ENCODE results near the gene MAMDC2. TPM values are rescaled to one million over a fixed set of nuclear protein-coding genes. Genes with fewer than 3 reads are reported as not detected.

MAMDC2 gene
- total RNA-seq, 1 experiment from 2014 or later: 1.2 TPM

- TF ChIP-seq CTCF (IDR thresholded peaks at IDR 0.05 in 2 of 3, conservative IDR thresholded peaks at IDR 0.05 in 1 of 3; ENCODE audit: borderline replicate concordance in 1 of 3, insufficient read depth in 1 of 3, low read depth in 2 of 3, low read length in 2 of 3): no peak
- TF ChIP-seq, protein P1, sequence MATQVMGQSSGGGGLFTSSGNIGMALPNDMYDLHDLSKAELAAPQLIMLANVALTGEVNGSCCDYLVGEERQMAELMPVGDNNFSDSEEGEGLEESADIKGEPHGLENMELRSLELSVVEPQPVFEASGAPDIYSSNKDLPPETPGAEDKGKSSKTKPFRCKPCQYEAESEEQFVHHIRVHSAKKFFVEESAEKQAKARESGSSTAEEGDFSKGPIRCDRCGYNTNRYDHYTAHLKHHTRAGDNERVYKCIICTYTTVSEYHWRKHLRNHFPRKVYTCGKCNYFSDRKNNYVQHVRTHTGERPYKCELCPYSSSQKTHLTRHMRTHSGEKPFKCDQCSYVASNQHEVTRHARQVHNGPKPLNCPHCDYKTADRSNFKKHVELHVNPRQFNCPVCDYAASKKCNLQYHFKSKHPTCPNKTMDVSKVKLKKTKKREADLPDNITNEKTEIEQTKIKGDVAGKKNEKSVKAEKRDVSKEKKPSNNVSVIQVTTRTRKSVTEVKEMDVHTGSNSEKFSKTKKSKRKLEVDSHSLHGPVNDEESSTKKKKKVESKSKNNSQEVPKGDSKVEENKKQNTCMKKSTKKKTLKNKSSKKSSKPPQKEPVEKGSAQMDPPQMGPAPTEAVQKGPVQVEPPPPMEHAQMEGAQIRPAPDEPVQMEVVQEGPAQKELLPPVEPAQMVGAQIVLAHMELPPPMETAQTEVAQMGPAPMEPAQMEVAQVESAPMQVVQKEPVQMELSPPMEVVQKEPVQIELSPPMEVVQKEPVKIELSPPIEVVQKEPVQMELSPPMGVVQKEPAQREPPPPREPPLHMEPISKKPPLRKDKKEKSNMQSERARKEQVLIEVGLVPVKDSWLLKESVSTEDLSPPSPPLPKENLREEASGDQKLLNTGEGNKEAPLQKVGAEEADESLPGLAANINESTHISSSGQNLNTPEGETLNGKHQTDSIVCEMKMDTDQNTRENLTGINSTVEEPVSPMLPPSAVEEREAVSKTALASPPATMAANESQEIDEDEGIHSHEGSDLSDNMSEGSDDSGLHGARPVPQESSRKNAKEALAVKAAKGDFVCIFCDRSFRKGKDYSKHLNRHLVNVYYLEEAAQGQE (IDR thresholded peaks at IDR 0.05; ENCODE audit: low read depth): no peak
- TF ChIP-seq EZH2phosphoT487 (IDR thresholded peaks at IDR 0.05; ENCODE audit: borderline replicate concordance): no peak
- no peak for TF ChIP-seq MAX (IDR thresholded peaks at IDR 0.05)
- TF ChIP-seq JUND (IDR thresholded peaks at IDR 0.05): no peak
- no peak for TF ChIP-seq YY1 (IDR thresholded peaks at IDR 0.05; ENCODE audit: extremely low read depth, insufficient replicate concordance, low read depth, low read length)
- TF ChIP-seq CBX3 (IDR thresholded peaks at IDR 0.05; ENCODE audit: low read depth): no peak
- no peak for TF ChIP-seq ZNF274 (IDR thresholded peaks at IDR 0.05; ENCODE audit: low read depth, low read length)
- no peak for TF ChIP-seq SRF (IDR thresholded peaks at IDR 0.05; ENCODE audit: low read depth)
Observed at GRCh38 chr9:70011366-70011765, 32.3 kb upstream of the MAMDC2 start (continued).

GRCh38 chr9:70012569-70012968, 31.1 kb upstream of the MAMDC2 start:
- Histone ChIP-seq H2AFZ (ENCODE audit: low read depth, low read length, poor library complexity, severe bottlenecking) (no peak overlapping the region), H3K79me2 (ENCODE audit: insufficient read depth, low read length) (no peaks in the 10 kb centered on the region), H4K20me1 (ENCODE audit: insufficient read depth) (no peaks in the 10 kb centered on the region), H3K4me1 (ENCODE audit: control insufficient read depth in 1 of 2, insufficient read depth in 2 of 2, low read length in 2 of 2) (peaks cover 0 to 4% of the 10 kb centered on the region in 2 experiments; a peak in 1 of 4 replicates), H3K27ac (ENCODE audit: low read depth, low read length) (no peak overlapping the region), H3K4me3 (replicated peaks in 1 of 2; ENCODE audit: low read depth in 1 of 2, low read length in 2 of 2) (no peak overlapping the region), H3K36me3 (ENCODE audit: control insufficient read depth in 1 of 2, insufficient read depth in 2 of 2, low read length in 2 of 2) (no peaks in the 10 kb centered on the region), H3K4me2 (ENCODE audit: low read length) (no peak overlapping the region), H3K9me3 (ENCODE audit: control insufficient read depth in 1 of 2, insufficient read depth in 1 of 2, low read depth in 1 of 2, low read length in 2 of 2) (no peaks in the 10 kb centered on the region), H3K9me2 (ENCODE audit: insufficient read depth) (no peaks in the 10 kb centered on the region), H3K9ac (ENCODE audit: low read length) (no peak overlapping the region), H3K27me3 (ENCODE audit: insufficient read depth, low read length) (no peaks in the 10 kb centered on the region)
- peak; percentile 74; the same call in 1 of the 2 replicates for ATAC-seq
- BruUV-seq (replicated peaks): no TSS peak
- RAD21 ChIA-PET (ENCODE audit: low non-redundant PET in 1 of 2, low total read pairs in 2 of 2, uncharacterized antibody in 2 of 2, unreplicated experiment in 2 of 2): no interaction called here
- no peak for DNase-seq (ENCODE audit: low read depth, low spot score)
- CTCF ChIA-PET: no interaction called here
- intact Hi-C loops (cut with micrococcal nuclease): no loop called here
- POLR2A ChIA-PET: no interaction called here
- TF ChIP-seq CTCF (IDR thresholded peaks at IDR 0.05 in 2 of 3, conservative IDR thresholded peaks at IDR 0.05 in 1 of 3; ENCODE audit: borderline replicate concordance in 1 of 3, insufficient read depth in 1 of 3, low read depth in 2 of 3, low read length in 2 of 3) (no peak), TCF7L2 (IDR thresholded peaks at IDR 0.05; ENCODE audit: borderline replicate concordance, extremely low read depth, insufficient read depth, insufficient read length) (no peak), CEBPB (IDR thresholded peaks at IDR 0.05; ENCODE audit: low read depth) (no peak), YY1 (IDR thresholded peaks at IDR 0.05; ENCODE audit: extremely low read depth, insufficient replicate concordance, low read depth, low read length) (no peak), RAD21 (IDR thresholded peaks at IDR 0.05; ENCODE audit: low read depth) (no peak)
- TF ChIP-seq, protein P1 (IDR thresholded peaks at IDR 0.05; ENCODE audit: low read depth): no peak

Measured in HCT116 (cell line).